ENCODE data around the gene SMARCD1.

The SMARCD1 gene

DNA sequence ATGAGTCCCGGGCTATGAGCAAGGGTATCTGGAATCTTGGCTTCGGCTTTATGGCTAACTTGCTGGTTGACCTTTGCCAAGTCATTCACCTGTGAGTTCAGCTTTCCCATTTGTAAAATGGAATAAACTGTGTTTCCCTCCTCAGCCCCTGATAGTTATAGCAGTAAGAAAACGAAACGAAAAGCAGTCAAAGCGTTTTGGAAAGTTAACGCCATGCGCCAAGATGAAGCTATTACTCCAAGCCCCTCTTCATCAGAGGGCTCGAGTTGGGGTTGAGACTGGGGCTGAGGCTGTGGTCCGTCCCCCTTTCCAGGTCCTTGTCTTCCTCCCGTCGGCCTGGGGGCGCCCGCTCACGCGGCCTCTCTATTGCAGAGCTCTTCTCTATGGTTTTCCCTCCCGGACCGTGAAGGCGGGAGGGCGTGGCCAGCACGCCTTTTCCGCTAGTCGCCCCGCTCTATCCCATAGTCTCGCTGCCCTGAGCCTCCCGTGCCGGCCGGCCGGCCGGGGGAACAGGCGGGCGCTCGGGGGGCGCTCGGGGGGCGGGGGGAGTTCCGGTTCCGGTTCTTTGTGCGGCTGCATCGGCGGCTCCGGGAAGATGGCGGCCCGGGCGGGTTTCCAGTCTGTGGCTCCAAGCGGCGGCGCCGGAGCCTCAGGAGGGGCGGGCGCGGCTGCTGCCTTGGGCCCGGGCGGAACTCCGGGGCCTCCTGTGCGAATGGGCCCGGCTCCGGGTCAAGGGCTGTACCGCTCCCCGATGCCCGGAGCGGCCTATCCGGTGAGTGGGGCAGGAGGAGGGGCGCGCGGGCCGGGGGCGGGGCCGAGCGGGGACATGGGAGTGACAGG lies at the start of gene SMARCD1:
TSS of gene SMARCD1 (plus strand) at position 568 of the 840 bp plus-strand sequence. CDS start at position 596, 28 bp downstream.
- DNase-seq = peak; percentile 89 to 92

DNA sequence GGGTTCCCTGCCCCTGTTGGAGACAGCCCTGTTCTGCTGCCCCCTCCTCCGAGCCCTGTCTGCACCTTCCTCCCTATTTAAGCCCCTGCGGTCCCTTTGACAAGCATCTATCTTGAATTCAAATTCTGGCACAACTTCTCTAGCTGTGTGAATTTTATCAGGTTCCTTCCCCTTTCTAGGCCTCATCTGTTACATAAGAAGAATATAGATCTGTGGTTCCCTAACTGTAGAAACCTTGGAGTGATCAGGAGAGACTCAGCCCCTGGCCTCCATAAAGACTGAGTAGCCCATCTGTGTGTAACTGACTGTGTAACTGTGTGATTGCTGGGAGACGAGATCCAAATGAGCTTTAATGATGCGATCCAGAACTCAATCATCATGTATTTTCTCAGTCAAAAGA lies 46.8 kb upstream of the SMARCD1 start:
- DNase-seq = no peak

DNA sequence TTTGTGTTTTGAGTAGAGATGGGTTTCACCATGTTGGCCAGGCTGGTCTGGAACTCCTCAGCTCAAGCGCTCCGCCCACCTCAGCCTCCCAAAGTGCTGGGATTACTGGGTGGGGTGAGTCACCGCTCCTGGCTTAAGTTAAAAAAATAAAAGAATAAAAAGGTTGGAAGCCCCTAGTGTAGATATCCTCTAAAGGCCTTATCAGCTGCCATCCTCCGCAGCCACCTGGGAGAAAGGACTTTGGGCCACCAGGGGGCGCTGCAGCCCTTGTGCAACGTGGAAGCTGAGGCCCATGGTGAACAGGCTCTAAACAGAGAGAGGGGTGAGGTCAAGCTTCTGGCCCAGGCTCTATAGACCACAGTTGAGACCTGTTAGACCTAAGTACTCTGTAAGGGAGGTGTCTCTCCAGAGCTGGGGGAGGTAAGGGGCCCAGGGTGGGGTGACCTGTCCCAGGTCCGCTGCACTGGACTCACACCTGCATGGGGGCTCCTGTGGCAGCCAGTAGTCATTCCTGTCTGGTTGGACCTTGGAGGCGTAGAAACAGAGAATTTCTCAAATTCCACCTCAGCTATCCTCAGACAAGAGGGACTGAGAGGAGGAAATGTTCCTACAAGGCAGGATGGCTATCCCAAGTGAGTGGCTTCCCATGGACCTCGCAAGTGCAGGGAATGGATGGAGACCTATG lies 45.8 kb upstream of the SMARCD1 start:
- peak; percentile 94 to 95 for DNase-seq

DNA sequence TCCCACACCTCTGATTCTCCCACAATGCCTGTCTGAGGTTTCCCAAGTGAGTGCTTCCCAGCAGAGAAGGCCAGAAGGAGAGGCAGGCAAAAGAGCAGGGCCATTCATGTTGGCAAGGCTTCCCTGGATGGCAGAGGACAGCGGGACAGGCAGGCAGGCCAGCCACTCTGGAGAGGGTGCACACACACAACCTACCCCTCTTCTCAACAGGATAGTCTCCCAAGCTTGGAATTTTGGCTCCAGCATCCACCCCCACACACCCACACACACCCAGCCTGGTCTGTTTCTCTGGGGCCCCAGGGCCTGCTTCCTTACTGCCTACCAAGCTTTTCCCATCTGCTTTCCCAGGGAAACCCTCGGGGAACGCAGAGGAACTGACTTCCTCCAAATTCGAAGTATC lies 44.5 kb upstream of the SMARCD1 start:
- DNase-seq = no peak

DNA sequence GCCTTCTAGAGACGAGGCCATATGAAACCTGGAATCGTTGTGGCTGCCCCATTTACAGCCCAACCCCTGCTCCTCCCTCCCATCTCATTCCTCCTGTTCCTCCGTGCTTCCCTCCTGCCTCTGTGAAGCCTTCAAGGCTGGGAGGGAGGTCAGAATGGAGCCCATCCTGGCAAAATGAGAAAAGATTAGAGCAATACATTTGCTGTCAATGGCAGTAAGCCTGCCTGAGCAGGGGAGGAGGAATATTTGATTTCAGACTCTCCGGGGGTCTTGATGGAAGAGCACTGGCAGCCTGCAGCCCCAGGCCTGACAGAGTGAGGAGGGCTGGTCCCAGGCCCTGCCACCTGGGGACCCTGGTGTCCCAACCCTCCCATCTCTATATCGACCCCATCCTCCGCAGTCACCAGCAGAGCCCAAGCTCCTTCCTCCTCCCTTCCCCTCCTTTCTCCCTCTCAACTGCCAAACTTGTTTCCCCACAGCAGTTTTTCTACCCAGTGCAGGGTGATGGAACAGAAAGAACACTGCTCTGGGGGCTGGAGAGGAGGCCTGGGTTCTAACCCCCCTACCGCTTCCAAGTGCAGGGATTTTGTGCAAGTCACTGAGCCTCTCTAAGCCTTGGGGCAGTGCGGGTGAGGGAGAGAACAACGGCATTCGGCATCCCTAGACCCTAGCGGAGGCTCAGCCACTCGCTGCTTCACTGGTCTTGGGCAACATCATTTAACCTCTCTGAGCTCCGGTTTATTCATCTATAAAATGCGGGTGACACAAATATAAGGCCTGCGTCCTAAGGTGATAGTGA lies 43.9 kb upstream of the SMARCD1 start:
- DNase-seq = no peak

DNA sequence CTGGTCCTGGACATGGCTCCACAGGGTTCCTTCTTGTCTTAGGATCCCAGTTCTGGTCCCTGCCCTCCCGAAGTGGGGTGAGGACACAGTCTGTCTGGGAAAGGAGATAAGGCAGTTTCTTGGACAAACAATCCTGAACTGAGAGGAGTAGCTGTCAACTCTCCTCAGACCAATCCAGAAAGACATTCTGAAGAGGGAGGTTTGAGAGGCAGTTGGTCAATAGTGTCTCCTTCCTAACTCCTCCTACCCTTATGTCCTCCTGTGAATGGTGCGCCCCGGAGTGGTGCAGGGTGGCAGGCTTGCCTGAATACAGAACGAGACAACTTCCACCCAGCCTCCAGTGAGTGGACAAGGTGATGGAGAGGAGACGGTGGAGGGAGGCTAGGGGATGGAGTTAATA lies 43.2 kb upstream of the SMARCD1 start:
- DNase-seq = no peak

DNA sequence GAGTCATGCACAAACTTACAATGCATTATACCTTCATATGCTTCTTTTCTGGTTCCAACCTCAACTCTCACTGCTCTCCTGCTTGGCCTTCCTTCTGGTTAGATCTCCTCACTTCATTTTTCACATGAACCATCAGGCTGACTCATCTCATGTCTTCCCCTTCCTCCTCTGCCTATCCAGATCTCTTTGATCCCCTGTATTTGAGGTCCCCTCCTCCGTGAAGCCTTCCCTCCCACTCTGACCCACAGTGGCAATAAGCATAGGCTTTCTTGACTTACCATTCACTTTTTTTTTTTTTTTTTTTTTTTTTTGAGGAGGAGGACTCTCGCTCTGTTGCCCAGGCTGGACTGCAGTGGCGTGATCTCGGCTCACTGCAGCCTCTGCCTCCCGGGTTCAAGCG lies 42.4 kb upstream of the SMARCD1 start:
- DNase-seq = peak in 1 of 2 experiments; percentile 40

DNA sequence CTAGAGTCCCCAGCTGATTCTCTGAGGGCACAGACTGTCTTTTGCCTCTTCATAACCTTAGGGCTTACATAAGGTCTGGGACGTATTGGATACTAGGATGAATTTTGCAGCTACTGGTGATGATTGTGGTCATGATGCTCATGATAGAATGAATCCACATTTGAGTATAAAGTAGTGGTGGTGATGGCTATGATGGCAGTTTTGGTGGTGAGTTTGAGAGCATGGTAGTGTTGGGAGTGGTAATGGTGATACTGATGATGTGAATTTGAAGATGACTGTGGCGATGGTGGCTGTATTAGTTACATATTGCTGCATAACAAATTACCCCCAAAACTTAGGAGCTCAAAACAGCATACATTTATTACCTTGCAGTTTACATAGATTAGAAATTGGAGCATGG lies 41.8 kb upstream of the SMARCD1 start:
- DNase-seq = no peak

DNA sequence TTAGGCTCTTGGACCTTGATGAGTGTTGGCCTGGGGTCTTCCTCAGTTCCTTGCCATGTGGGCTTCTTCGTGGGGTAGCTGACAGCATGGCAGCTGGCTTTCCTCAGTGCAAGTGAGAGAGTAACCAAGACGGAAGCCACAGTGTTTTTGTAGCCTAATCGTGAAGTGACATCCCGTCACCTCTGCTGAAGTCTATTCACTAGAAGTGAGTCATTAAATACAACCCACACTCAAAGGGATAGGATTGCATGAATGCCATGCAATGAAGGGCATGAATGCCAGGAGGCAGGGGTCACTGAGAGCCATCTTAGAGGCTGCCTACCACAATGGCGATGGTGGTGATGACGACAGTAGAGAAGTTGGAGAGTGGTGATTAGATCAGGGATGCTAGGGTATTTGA lies 41.3 kb upstream of the SMARCD1 start:
- DNase-seq = peak in 1 of 2 experiments; percentile 28

DNA sequence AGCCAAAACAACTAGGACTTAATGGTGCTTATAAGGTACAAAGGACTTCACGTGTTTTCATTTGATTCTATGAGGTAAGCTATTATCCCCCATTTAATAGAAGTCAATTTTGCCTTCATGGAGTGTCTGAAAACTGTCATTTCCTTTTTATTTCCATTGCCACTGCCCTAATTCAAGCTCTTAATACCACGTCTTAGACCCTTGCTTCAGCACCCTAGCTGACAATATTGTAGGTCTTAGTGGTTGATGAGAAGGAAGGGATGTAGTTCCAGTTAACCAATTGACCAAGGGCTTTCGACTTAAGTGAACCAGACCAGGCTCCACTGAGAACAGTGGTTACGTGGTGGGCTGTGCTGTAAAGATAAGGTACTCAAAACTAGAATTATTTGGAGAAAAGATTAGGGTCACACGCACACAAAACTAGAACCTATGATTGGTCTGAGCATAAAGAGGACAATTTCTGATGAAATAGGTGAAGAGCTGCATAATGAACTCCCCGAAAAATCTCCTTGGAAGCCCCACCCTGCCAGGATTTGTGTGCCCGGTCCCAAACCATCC lies 37.4 kb upstream of the SMARCD1 start:
- no peak for DNase-seq

DNA sequence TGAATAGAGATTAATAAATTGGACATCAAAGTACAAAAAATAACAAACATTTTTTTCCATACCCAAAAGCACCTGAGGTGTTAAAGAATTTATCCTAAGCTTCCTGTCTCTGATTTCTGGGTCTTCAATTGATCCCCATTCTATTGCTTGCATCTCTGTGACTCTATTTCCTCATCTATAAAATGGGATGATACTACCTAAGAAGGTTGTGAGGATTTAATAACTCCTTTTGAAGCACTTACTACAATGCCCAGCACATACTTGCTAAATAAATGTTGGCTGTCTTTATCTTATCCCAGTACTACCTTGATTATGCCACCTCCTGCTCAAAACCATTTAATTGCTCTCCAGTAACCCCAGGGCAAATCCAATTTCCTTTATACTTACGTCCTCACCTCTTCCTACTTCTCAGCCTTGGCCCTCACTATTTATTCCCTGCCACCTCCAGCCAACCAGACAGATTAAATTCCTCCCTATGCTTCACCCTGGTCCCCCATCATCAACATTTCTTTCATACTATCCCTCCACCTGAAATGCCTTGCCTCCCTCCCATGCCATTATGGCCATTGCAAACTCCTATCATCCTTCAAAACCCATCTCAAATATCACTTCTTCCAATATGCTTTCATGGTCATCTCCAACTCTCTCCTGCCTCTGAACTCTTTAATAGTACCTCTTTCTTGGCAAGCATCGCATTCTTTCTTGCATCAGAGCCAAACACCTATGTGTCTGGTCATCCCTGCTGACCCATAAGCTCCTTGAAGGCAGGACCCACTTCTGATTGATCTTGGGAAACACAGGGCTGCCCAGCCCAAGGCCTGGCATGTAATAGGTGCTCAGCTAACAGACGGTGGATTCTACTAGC lies 35.7 kb upstream of the SMARCD1 start:
- no peak for DNase-seq

DNA sequence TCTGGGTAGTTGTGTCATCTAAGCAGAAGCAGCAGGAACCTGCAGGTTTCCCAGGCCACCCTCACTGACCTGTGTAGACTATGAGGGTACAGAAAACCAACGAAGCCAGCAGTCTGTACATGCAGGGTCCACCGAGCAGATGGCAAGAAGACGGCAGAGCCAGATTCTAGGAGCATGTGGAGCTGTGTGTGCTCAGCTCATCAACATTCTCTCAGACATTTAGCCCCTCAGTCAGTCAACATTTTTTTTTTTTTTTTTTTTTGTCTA lies 35.1 kb upstream of the SMARCD1 start:
- no peak for DNase-seq

DNA sequence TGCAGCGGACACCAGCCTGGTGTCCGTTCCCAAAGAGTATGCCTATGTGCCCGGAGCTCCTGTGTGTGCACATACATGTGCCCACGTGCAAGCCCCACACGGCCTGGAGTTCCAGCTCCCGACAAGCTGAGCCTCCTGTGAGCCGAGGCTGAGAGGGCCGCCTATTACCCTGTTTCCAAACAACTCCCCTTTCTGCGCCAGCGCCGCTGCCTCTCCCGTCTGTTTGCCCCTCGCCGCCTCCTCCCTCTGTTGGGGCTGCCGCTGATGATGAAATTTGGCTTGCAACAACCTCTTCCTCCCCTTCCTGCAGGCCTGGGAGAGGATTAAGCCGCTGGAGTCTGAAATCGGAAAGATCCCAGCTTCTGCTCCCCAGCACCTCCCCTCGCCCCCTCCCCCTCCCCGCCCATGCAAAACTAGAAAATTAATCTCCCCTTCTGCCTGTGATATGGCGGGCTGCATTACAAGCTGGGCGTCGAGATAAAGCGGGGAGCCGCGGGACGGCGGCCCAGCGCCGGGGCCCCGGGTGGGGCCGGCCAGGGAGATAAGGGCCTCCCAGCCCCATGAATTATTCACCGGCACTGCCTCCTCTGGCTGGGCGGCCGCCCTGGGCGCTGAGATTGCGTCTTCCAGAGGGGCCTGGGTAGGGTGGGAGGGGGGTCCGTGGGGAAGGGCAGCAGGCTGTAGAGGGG lies 34.6 kb upstream of the SMARCD1 start:
- no peak for DNase-seq

DNA sequence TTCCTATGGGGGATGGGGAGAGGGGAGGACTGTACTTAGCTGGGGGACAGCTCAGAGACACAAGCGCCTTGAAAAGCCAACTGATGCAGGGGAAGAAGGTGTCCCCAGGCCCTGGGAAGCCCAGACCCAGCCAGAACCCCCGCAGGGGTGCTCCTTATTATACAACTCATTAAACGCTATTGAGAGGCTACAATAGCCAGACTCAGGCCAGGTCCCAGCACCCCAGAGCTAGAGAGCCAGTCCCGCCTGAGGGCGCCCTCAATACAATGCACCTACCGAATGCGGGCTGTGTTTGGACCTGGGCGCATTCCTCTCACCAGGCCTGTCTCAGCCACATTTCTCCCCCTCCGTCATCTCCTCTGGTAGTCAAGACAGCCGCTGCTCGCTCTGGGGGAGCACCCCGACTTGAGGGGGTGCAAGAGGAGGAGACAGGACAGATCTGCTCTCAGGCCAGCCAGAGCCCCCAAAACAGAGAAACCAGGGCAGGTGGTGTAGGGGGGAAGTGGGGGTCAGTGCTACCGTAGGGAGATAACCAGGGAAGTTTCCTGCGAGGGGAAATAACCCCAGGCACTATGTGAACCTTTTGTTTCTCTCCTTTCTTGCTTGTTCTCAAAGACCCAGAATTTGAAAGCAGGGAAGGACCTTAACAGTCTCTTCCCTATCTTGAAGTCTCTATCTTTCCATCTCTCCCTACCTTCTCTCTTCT lies 33.9 kb upstream of the SMARCD1 start:
- no peak for DNase-seq

DNA sequence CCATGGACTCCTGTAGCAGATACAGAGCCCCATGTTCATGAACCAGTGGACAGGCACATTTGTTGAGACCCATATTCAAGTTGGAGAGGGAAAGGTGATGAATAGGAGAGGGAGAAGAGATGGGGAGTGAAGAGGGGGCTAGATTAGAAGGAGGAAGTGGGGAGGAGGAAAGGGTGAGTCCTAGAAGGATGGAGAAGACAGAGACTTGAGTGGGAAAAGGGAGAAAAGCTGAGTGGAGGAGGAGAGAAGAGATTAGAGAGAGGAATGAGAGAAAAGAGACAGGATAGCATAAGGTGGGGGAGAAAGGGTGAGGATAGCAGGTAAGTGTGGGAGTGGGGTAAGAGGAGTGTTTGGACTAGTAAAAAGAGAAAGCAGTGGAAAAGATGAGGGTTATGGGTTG lies 32.6 kb upstream of the SMARCD1 start:
- DNase-seq = no peak

DNA sequence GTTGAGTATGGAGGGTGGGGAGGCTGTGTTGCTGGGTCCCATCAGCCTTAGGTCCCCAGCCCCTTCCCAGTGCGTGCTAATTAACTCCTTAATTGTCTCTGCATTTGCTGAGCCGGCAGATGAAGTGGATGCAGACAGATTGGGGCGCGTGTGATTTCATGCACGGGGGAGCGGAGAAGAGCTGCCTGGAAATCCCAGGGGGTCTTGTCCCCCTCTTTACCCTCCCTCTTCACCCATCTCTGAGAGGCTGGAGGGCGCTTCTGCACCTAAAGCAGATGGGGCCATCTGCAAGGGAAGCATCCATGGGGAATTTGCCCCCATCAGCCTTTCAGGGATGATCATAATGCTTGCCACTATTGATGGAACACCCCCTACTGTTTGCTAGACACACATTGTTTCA lies 32.2 kb upstream of the SMARCD1 start:
- DNase-seq = no peak

DNA sequence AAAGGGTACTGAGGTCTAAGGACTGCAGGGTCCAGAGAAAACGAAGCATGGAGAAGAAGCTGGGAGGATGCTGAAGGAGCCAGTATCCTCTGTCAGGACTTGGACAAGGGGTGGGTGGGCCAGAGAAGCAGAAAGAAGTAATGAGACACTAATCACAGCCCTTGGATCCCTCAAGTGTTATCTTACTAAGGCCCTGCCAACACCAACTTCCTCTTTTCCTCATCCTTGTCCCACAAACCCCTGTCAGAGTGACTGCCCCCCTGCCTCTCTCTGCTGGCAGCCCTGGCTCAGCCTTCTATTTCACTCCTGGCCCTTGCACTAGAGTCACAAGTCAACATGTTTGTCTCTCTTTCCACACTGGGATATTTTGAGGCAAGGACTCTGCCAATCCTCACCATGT lies 31.6 kb upstream of the SMARCD1 start:
- no peak for DNase-seq

DNA sequence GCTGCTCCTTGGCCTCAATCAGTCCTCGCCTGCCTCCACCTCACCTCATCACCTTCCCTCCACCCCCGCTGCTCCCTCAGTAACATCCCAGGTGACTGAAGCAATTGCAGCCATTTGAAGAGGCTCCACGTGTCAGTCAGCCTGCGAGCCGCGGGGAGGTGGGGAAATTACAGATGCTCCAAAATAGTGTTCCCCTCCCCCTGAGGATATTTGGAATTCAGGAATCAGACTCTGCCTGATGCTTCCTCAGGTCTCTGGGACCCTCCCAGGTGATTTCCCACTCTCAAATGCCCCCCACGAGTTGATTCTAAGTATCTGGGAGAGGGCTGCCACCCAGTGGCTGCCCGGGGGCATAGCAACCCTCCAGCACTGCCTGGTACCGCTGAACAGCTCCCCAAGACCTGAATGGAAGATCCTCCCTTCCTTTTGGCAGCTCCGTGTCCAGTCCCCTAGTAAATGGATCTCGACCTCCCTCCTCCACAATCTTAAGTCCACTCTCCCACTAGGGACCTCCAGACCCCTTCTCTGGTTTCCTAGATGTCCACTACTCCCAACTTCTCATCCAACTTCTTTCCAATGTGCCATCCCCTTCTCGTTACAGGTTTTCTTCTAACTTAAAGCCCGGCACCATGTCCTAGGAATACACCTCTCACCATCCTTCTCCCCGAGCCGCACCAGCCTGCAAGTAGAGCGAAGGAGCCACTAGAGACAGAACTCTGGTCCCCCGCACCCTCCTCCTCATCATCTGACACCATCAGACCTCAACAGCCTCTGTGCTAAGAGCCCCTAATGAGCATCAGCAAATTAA lies 29.1 kb upstream of the SMARCD1 start:
- DNase-seq = peak; percentile 76

DNA sequence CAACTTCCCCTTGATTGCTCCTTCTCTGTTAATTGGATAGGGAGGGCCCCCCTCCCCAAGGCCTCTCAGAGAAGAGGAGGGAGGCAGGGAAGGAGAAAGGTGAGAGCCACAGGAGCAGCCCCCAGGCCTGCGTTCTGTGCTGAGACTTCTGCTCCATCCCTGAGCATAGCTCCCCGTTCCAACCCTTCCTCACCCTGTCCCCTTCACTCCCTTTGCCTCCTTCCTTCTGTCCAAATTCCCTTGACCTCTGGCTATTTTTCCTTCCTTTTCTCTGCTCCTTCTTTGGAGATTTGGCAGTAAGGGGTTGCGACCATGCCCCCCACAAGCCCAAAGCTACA lies 28.5 kb upstream of the SMARCD1 start:
- peak in 1 of 2 experiments; percentile 41 for DNase-seq
